Neural crest cell (in vitro differentiated cells): ENCODE measurements around the gene CEP89. TPM values are rescaled to one million over a fixed set of nuclear protein-coding genes. Genes with fewer than 3 reads are reported as not detected.

Source experiments
- DNase-seq: peaks from one replicate; pipeline ENCODE4 v3.0.0; 2021; ENCODE audit warnings: low read depth, mixed read lengths, low spot score
- H3K27ac Mint-ChIP-seq: one replicate; pipeline ENCODE4 v1.8.0; 2021; ENCODE audit warnings: mild to moderate bottlenecking, mixed read lengths; ENCODE audit not compliant: unreplicated experiment
- H3K27me3 Mint-ChIP-seq: 2 replicates; pipeline ENCODE4 v1.8.0; 2021; ENCODE audit warnings: low read depth, mild to moderate bottlenecking, mixed read lengths
- H3K36me3 Mint-ChIP-seq: 2 replicates; pipeline ENCODE4 v1.8.0; 2021; ENCODE audit warnings: low read depth, mild to moderate bottlenecking, mixed read lengths
- H3K4me1 Mint-ChIP-seq: 2 replicates; pipeline ENCODE4 v1.8.0; 2021; ENCODE audit warnings: mixed read lengths
- H3K4me3 Mint-ChIP-seq: one replicate; pipeline ENCODE4 v1.8.0; 2021; ENCODE audit warnings: mild to moderate bottlenecking, mixed read lengths
- H3K9me3 Mint-ChIP-seq: 2 replicates; pipeline ENCODE4 v1.8.0; 2021; ENCODE audit warnings: mixed read lengths
- CTCF ChIP-seq: fragments of 200-600 bp; sonication (generic); conservative IDR thresholded peaks from 2 replicates; pipeline ENCODE4 v1.5.0; 2021; ENCODE audit warnings: antibody characterized with exemption, mild to moderate bottlenecking
- total RNA-seq: library from RNA; stranded (reverse); gene quantifications from 2 replicates; pipeline ENCODE4 v1.2.1, GENCODE V29; 2021

The CEP89 gene
- total RNA-seq, 1 donor from 2014 or later: 50.8 TPM

GRCh38 chr19:32862741-32863140, 109.0 kb downstream of the CEP89 start:
- no peak for TF ChIP-seq CTCF
- Mint-ChIP-seq H3K4me1 (no peaks in the 10 kb centered on the region), H3K27me3 (no peaks in the 10 kb centered on the region), H3K9me3 (no peaks in the 10 kb centered on the region), H3K4me3 (no peak overlapping the region), H3K36me3 (no peaks in the 10 kb centered on the region), H3K27ac (no peak overlapping the region)
- DNase-seq: no peak

GRCh38 chr19:32862173-32862572, 109.6 kb downstream of the CEP89 start:
- Mint-ChIP-seq H3K27ac (no peak overlapping the region), H3K4me3 (no peak overlapping the region), H3K4me1 (no peaks in the 10 kb centered on the region), H3K36me3 (no peaks in the 10 kb centered on the region), H3K9me3 (no peaks in the 10 kb centered on the region), H3K27me3 (no peaks in the 10 kb centered on the region)
- TF ChIP-seq CTCF: no peak
- DNase-seq: no peak

- Mint-ChIP-seq H3K27me3 (no peaks in the 10 kb centered on the region), H3K4me3 (no peak overlapping the region), H3K36me3 (no peaks in the 10 kb centered on the region), H3K27ac (no peak overlapping the region), H3K4me1 (no peaks in the 10 kb centered on the region), H3K9me3 (no peaks in the 10 kb centered on the region)
- no peak for DNase-seq
- TF ChIP-seq CTCF: no peak
Measured at GRCh38 chr19:32861596-32861995, 110.2 kb downstream of the CEP89 start.

- Mint-ChIP-seq H3K9me3 (no peaks in the 10 kb centered on the region), H3K4me1 (no peaks in the 10 kb centered on the region), H3K27ac (no peak overlapping the region), H3K4me3 (no peak overlapping the region), H3K27me3 (no peaks in the 10 kb centered on the region), H3K36me3 (no peaks in the 10 kb centered on the region)
- DNase-seq: no peak
- no peak for TF ChIP-seq CTCF
Measured at GRCh38 chr19:32859591-32859990, 112.2 kb downstream of the CEP89 start.

- TF ChIP-seq CTCF: no peak
- Mint-ChIP-seq H3K9me3 (no peaks in the 10 kb centered on the region), H3K36me3 (no peaks in the 10 kb centered on the region), H3K4me3 (no peak overlapping the region), H3K4me1 (no peaks in the 10 kb centered on the region), H3K27me3 (no peaks in the 10 kb centered on the region), H3K27ac (no peak overlapping the region)
- no peak for DNase-seq
Measured at GRCh38 chr19:32858559-32858958, 113.2 kb downstream of the CEP89 start.

- no peak for TF ChIP-seq CTCF
- Mint-ChIP-seq H3K9me3 (no peaks in the 10 kb centered on the region), H3K4me1 (no peaks in the 10 kb centered on the region), H3K27me3 (no peaks in the 10 kb centered on the region), H3K27ac (no peak overlapping the region), H3K36me3 (no peaks in the 10 kb centered on the region), H3K4me3 (no peak overlapping the region)
- no peak for DNase-seq
Measured at GRCh38 chr19:32858155-32858554, 113.6 kb downstream of the CEP89 start.
